RWPE1 (cell line): Measurements from ENCODE around the gene TENM4.

Experiments
- CTCF ChIA-PET: fragments of 350-600 bp; sonication (Branson Sonifier 250); formaldehyde crosslinking; extraction: SDS; loops from one replicate; lab custom pipeline; 2021; lab: Yijun Ruan, JAX
- POLR2A ChIA-PET: fragments of 400-600 bp; formaldehyde crosslinking; extraction: SDS; loops from one replicate; lab custom pipeline; 2020; ENCODE audit warnings: antibody characterized with exemption; ENCODE audit not compliant: low non-redundant PET; lab: Yijun Ruan, JAX
- DNase-seq: peaks from one replicate; pipeline ENCODE4 v3.0.0; 2012; ENCODE audit warnings: low spot score
- H3K27ac ChIP-seq: fragments of 450-650 bp; 2 replicates; pipeline ENCODE4 v1.5.1; 2017
- CTCF ChIP-seq: fragments of 450-650 bp; conservative IDR thresholded peaks from 2 replicates; pipeline ENCODE4 v1.5.1; 2017; ENCODE audit warnings: low read depth, mild to moderate bottlenecking

The TENM4 gene

DNA sequence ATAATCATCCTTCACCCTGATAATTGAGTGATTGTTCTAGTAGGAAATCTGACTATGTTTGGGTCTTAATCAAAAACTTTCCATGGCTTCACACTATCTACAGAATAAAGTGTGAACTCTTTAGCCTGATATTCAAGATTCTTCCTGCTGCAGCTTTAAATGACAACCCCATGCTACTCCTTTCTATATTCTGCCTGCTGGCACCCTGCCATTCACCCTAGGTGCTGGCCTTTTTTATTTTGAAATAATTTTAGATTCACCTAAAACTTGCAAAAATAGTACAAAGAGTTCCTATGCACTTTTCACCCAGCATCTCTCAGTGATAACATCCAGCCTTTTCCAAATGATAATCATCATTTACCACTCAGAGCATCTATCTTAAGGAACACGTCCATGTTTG, 502.8 kb downstream of the TENM4 start:
- TF ChIP-seq CTCF, result no peak
- no peak for DNase-seq
- ChIA-PET CTCF (no interaction called here), POLR2A (no interaction called here)
- no peak overlapping the region for H3K27ac ChIP-seq

DNA sequence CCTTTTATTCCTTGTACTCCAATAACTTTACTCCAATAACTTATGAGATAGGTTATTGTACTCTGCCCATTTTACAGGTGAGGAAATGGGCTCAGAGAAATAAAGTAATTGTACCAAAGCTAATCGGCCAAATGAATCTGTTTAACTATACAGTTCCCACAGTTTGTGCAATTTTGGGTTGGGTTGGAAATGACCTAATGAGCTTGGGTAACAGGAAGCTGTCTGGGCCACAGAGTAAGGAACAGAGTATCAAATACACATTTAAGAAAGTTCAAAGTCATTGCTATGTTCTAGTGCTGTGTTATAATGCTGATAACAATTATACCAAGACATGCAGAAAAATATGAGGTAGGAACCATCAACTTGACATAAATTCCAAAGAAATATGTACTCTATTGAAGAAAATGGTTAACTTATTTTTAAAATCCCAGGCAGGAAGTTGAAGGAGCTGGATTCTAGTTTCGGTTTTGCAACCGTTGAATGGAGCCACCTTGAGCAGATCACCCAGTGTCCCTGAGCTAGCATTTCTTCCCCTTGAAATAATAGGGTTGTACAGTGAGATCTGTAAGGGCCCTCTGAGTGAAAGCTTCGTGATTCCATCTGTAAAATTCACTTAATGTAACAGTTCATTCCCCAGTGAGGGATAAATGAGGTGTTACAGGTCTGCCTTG, 505.3 kb downstream of the TENM4 start:
- ChIA-PET POLR2A (no interaction called here), CTCF (no interaction called here)
- no peak for TF ChIP-seq CTCF
- no peak for DNase-seq
- H3K27ac ChIP-seq, result no peak overlapping the region

DNA sequence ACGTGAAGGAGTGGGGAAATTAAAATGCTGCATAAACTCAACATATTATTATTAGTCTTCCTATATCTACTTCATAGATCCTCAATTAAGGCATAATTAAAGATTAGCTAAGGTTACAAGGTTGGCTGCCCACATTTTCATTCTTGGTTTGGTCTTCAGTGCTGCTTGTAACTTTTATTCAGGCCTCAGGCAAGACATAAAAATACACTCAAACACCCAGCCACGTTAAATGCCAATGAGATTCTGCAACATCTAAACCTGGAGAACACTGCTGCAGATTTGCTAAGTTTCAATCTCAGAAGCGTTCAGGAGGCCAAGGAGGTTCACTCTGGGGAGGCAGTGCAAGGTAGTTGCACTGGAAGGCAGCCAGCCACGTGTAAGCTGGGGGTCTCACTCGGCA, 507.5 kb downstream of the TENM4 start:
- CTCF ChIA-PET, result no interaction called here
- no peak for DNase-seq
- POLR2A ChIA-PET, result no interaction called here
- TF ChIP-seq CTCF, result no peak
- no peak overlapping the region for H3K27ac ChIP-seq

DNA sequence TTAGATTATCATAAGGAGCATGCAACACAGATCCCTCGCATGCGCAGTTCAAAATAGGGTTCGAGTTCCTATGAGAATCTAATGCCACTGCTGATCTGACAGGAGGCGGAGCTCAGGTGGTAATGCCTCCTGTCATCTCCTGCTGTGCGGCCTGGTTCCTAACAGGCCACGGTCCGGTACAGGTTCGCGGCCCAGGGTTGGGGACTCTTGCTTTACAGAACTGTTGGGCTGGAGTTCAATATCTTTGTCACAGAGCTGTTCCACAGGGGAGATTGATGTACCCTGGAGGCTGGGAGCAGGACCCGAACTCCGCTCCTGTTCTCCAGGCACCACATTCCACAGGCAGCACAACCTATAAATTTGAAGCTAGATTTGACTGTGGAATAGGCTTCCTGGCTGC, 508.1 kb downstream of the TENM4 start:
- POLR2A ChIA-PET, result no interaction called here
- no peak for TF ChIP-seq CTCF
- no peak for DNase-seq
- no peak overlapping the region for H3K27ac ChIP-seq
- CTCF ChIA-PET, result no interaction called here

DNA sequence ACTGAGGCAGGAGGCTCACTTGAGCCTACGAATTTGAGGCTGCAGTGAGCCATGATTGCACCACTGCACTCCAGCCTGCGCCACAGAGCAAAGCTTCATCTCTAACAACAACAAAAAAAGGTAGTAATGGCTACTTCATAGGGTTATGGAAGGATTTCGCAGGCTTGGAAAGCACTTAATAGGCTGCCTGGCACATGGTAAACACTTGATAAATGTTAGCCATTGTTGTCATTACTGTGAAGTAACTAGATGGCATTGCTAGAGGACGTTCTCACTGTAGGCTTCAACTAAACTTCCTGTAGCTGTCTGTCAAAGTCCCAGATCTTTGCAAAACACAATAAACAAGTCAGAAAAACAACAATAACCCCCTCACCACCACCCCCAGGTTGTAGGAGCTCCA, 508.9 kb downstream of the TENM4 start:
- ChIA-PET POLR2A (no interaction called here), CTCF (no interaction called here)
- DNase-seq, result no peak
- no peak overlapping the region for H3K27ac ChIP-seq
- TF ChIP-seq CTCF, result no peak

DNA sequence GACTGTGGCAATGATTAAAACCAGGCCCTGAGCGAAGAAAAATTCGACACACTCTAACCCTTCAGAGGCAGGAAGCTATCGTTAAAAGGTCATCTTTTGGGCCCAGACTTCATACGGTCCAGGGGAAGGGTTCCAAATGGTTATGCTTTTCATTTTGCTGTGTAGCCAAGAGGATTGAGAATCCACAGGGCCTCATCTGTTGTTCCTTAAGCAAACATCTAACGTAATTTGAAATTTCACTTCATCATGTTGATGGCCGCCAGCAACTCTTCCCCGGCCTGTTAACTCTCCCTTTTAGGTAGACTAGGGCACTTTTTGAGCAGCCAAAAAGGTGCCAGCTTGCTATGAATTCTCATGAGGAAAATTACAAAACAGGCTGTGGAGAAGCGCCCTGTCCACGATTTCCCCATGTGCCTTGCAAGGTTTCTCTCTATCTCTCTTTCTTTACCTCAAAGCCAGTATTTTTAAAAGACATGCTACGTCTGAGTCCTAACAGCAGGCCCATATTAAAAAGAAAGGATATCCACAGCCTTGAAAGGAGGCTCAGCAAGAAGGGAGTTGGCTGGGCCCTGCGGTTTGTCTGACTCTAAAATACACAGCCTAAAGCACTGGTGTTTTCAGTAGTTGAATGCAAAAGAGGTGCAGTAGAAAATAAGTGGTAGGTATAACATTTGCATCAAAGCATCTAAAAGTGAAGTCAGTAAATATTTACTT, 509.9 kb downstream of the TENM4 start:
- ChIA-PET POLR2A (no interaction called here), CTCF (no interaction called here)
- no peak overlapping the region for H3K27ac ChIP-seq
- TF ChIP-seq CTCF, result no peak
- no peak for DNase-seq
